Sciatic nerve (tissue), 2 donors: ENCODE measurements around the gene BANP. TPM values are rescaled to one million over a fixed set of nuclear protein-coding genes. Genes with fewer than 3 reads are reported as not detected.
A peak's percentile ranks its signal among the peaks of the same experiment; 100 is the strongest.
"Not testable (repeated sequence)": the region's sequence is repeated elsewhere in the genome, so short reads cannot be mapped to it uniquely, and the experiment has no call there.

Experiments used
- ATAC-seq: fragments of 200-7000 bp; cut with Tn5 transposase; one replicate; pipeline ENCODE4 v1.9.1; 2020; ENCODE audit warnings: mild to moderate bottlenecking, moderate library complexity
- DNase-seq: peaks from one replicate; pipeline ENCODE4 v3.0.0-alpha.2; 2020; ENCODE audit warnings: low spot score
- intact Hi-C: fragments of 100-400 bp; cut with DNase I; formaldehyde crosslinking; loops from one replicate; pipeline ENCODE4 v1.14.2; 2022
- total RNA-seq: library from RNA; stranded (reverse); fragmentation: NEBNext Ultra II Directional; extraction: Animal tissue kit (Norgen Biotek cat#: 25700); gene quantifications from one replicate; pipeline ENCODE4 v1.2.1, GENCODE V29; 2021
- donor health status: DM: no; HTN: no; CAD: no.
- donor health status: DM: no; HTN: no; CAD: no.

BANP gene
- total RNA-seq, 1 donor from 2014 or later, result 32.3 TPM

GRCh38 chr16:87924811-87925670 is 26.2 kb upstream of the BANP start:
- no peak for DNase-seq
- ATAC-seq, result no peak
- intact Hi-C loops, result no loop called here

- no peak for DNase-seq
- intact Hi-C loops, result no loop called here
- ATAC-seq, result no peak
These were observed 24.7 kb upstream of the BANP start for GRCh38 chr16:87926246-87927194.

GRCh38 chr16:87927195-87927562 is 24.1 kb upstream of the BANP start:
- no peak for DNase-seq
- intact Hi-C loops, result no loop called here
- ATAC-seq, result no peak

- ATAC-seq (no peak), DNase-seq (no peak)
- intact Hi-C loops, result no loop called here
These were observed 21.2 kb upstream of the BANP start for GRCh38 chr16:87929986-87930385.

- ATAC-seq (peak; percentile 50), DNase-seq (no peak)
- intact Hi-C loops, result no loop called here
These were observed 20.8 kb upstream of the BANP start for GRCh38 chr16:87930456-87930855.

- ATAC-seq (no peak), DNase-seq (no peak)
- intact Hi-C loops, result no loop called here
These were observed 19.7 kb upstream of the BANP start for GRCh38 chr16:87931504-87931903.

- intact Hi-C loops, ATAC-seq: not testable (repeated sequence)
These were observed 18.6 kb upstream of the BANP start for GRCh38 chr16:87932475-87933139.

GRCh38 chr16:87933140-87933495 is 18.1 kb upstream of the BANP start:
- DNase-seq, result no peak
- intact Hi-C loops, result no loop called here
- ATAC-seq, result no peak

More at GRCh38 chr16:87932475-87933139, 18.6 kb upstream of the BANP start:
- not testable (repeated sequence) for DNase-seq

GRCh38 chr16:87934752-87935425 is 16.3 kb upstream of the BANP start:
- ATAC-seq, intact Hi-C loops, DNase-seq: not testable (repeated sequence)

GRCh38 chr16:87936016-87936374 is 15.2 kb upstream of the BANP start:
- ATAC-seq, intact Hi-C loops: not testable (repeated sequence)

GRCh38 chr16:87936375-87937230 is 14.6 kb upstream of the BANP start, which contains the start of gene CA5A:
Gene CA5A, minus strand, starts transcription at chr16:87936529. Its CDS starts 79 bp downstream, at chr16:87936450.
- no peak for ATAC-seq
- DNase-seq, result no peak
- intact Hi-C loops, result no loop called here

More at GRCh38 chr16:87936016-87936374, 15.2 kb upstream of the BANP start:
- not testable (repeated sequence) for DNase-seq

- ATAC-seq, intact Hi-C loops, DNase-seq: not testable (repeated sequence)
These were observed 14.0 kb upstream of the BANP start for GRCh38 chr16:87937231-87937542.

GRCh38 chr16:87938412-87938949 is 12.8 kb upstream of the BANP start:
- DNase-seq (no peak), ATAC-seq (no peak)
- intact Hi-C loops, result no loop called here

- ATAC-seq (no peak), DNase-seq (no peak)
- intact Hi-C loops, result no loop called here
These were observed 11.4 kb upstream of the BANP start for GRCh38 chr16:87939562-87940423.

GRCh38 chr16:87942680-87943079 is 8.6 kb upstream of the BANP start:
- intact Hi-C loops, result no loop called here
- ATAC-seq, result no peak
- DNase-seq, result no peak

GRCh38 chr16:87945351-87946042 is 5.7 kb upstream of the BANP start:
- intact Hi-C loops, result no loop called here
- DNase-seq, result peak; percentile 86

More at GRCh38 chr16:87945351-87946042, 5.7 kb upstream of the BANP start:
- peak; percentile 94 for ATAC-seq
